Pancreas (tissue), 10 donors: ENCODE data around the gene NCF4. TPM values are rescaled to one million over a fixed set of nuclear protein-coding genes. Genes with fewer than 3 reads are reported as not detected.

Source experiments
- ATAC-seq, 4 donors: fragments of 200-7000 bp; cut with Tn5 transposase; one replicate each; pipeline versions ENCODE4 v1.8.0 to v1.9.1; 2020; ENCODE audit warnings: mild to moderate bottlenecking in 4 of 4, moderate library complexity in 4 of 4
- DNase-seq, 6 donors: peaks; one replicate each; pipeline ENCODE4 v3.0.0-alpha.2; 2020
- FAIRE-seq: peaks from 2 replicates; lab custom pipeline; 2012; peaks lifted over from hg19 to GRCh38; lab: Jason Lieb, UNC
- H3K27ac ChIP-seq, 4 donors: fragments of 200-600 bp; sonication (generic); 1 replicate in 3 of 4; 2 replicates in 1 of 4; pipeline versions ENCODE4 v1.5.0 to v1.8.0; 2020
- H3K27me3 ChIP-seq, 4 donors: fragments of 200-600 bp; one replicate each; pipeline ENCODE4 v1.8.0; 2021
- H3K36me3 ChIP-seq, 3 donors: fragments of 200-600 bp; sonication (generic) in 1 of 3; one replicate each; pipeline versions ENCODE4 v1.5.0 to v1.8.0; 2020 to 2021
- H3K4me1 ChIP-seq, 3 donors: fragments of 200-600 bp; one replicate each; pipeline ENCODE4 v1.8.0; 2021
- H3K4me3 ChIP-seq, 4 donors: fragments of 200-600 bp; sonication (generic) in 2 of 4; one replicate each; pipeline versions ENCODE4 v1.5.0 to v1.8.0; 2020 to 2021
- H3K9me3 ChIP-seq, 4 donors: fragments of 200-600 bp; one replicate each; pipeline ENCODE4 v1.8.0; 2021
- WGBS, 2 donors: extraction: QIAGEN DNeasy Blood & Tissue Kit; methylation state at CpG; one replicate each; pipeline ENCODE4 v1.1.7; 2013; 5-methylcytosine and 5-hydroxymethylcytosine counted together
- intact Hi-C, 3 donors: fragments of 100-400 bp; cut with DNase I; formaldehyde crosslinking; loops; one replicate each; pipeline versions ENCODE4 v1.11.1 to v1.14.2; 2022
- polyA plus RNA-seq, 2 donors: library from polyadenylated mRNA; stranded (reverse); fragments of 200-250 nt; gene quantifications; one replicate each; pipeline ENCODE4 v1.2.3, GENCODE V29; 2013
- total RNA-seq, 6 donors: library from RNA; stranded (reverse); fragmentation: NEBNext Ultra II Directional in 4 of 6; extraction: Animal tissue kit (Norgen Biotek cat#: 25700) in 4 of 6; gene quantifications; one replicate each; pipeline versions ENCODE4 v1.2.1 to v1.2.4, GENCODE V29; 2021 to 2023
- TF ChIP-seq, protein P1 (sequence below), 4 donors: fragments of 200-600 bp; sonication (generic) in 3 of 4; IDR thresholded peaks; one replicate each; pipeline versions ENCODE4 v1.5.0 to v1.8.0; 2021; ENCODE audit warnings: antibody characterized with exemption in 4 of 4
- donor health status: healthy with polysubstance abuse.
- donor health status: DM: no; HTN: no; CAD: no; lungs with moderate emphysema.
- donor health status: DM: no; HTN: no; CAD: no.
- donor health status: control.
- donor health status: control.
- donor health status: Bipolar disorder and iron deficiency.
- donor health status: DM: yes; HTN: yes; CAD: no.
- donor health status: DM: no; HTN: no; CAD: no.
- donor health status: DM: no; HTN: no; CAD: no.
- donor health status: DM: yes; HTN: yes; CAD: no.

NCF4 gene
- total and polyA plus RNA-seq, 8 donors, result 0.32 to 7.1 (median 3.2) TPM

DNA sequence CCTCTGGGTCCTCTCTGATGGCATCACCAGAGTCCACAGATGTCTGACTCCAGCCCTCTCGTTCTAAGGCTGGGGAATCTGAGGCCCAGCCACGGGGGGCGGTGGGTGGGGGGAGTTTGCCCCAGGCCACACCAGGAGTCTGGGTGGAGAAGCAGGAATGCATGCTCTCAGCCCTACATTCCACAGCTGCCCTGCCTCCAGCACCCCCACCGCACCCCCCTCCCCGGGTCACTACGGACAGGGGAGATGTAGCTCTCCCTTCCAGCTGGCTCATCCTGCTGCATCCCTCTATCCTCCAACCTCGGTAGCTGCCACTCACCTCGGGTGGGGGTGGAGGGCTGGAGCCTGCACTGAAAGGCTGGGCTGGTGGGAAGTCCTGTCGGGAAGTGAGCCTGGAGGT lies 41.7 kb upstream of the NCF4 start:
- DNase-seq, result no peak
- Histone ChIP-seq H3K9me3 (no peaks in the 10 kb centered on the region), H3K36me3 (no peaks in the 10 kb centered on the region), H3K4me3 (no peak overlapping the region), H3K27me3 (peaks cover 0 to 26% (median 4%) of the 10 kb centered on the region in 4 donors), H3K27ac (no peak overlapping the region), H3K4me1 (peaks cover 5 to 13% (median 7%) of the 10 kb centered on the region in 3 donors)
- intact Hi-C loops, result no loop called here
- no peak for ATAC-seq
- TF ChIP-seq, protein P1, sequence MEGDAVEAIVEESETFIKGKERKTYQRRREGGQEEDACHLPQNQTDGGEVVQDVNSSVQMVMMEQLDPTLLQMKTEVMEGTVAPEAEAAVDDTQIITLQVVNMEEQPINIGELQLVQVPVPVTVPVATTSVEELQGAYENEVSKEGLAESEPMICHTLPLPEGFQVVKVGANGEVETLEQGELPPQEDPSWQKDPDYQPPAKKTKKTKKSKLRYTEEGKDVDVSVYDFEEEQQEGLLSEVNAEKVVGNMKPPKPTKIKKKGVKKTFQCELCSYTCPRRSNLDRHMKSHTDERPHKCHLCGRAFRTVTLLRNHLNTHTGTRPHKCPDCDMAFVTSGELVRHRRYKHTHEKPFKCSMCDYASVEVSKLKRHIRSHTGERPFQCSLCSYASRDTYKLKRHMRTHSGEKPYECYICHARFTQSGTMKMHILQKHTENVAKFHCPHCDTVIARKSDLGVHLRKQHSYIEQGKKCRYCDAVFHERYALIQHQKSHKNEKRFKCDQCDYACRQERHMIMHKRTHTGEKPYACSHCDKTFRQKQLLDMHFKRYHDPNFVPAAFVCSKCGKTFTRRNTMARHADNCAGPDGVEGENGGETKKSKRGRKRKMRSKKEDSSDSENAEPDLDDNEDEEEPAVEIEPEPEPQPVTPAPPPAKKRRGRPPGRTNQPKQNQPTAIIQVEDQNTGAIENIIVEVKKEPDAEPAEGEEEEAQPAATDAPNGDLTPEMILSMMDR (IDR thresholded peaks at IDR 0.05), result no peak
- no peak for FAIRE-seq
- WGBS, 2 donors, result 12 to 23% methylated on average over 9 of the region's 9 CpGs

DNA sequence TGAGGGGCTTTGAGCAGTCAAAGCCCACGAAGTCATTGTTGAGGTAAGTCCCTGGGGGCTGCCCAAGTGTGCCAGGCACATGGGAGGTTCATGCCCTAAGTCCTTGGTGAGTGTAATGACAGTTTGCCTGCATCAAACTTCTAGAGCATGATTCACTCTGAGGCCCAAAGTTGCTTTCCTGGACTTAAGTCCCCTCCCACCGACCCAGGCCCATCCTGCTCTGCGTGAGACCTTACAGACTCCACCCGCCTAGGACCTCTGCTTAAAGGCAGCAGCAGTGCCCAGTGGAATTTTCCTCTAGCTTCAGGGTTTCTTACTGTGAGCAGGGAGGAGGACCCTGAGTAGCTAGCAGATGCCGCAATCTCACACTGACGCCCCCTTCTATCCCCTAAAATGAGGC lies 38.2 kb upstream of the NCF4 start:
- no peak for DNase-seq
- Histone ChIP-seq H3K4me1 (no peaks in the 10 kb centered on the region), H3K36me3 (no peaks in the 10 kb centered on the region), H3K27ac (no peak overlapping the region), H3K27me3 (peaks cover 0 to 18% (median 0%) of the 10 kb centered on the region in 4 donors), H3K4me3 (no peak overlapping the region), H3K9me3 (no peaks in the 10 kb centered on the region)
- TF ChIP-seq, protein P1 (IDR thresholded peaks at IDR 0.05), result no peak
- FAIRE-seq, result no peak
- intact Hi-C loops, result no loop called here
- 63 to 79% methylated on average over 6 of the region's 6 CpGs for WGBS, 2 donors
- no peak for ATAC-seq

DNA sequence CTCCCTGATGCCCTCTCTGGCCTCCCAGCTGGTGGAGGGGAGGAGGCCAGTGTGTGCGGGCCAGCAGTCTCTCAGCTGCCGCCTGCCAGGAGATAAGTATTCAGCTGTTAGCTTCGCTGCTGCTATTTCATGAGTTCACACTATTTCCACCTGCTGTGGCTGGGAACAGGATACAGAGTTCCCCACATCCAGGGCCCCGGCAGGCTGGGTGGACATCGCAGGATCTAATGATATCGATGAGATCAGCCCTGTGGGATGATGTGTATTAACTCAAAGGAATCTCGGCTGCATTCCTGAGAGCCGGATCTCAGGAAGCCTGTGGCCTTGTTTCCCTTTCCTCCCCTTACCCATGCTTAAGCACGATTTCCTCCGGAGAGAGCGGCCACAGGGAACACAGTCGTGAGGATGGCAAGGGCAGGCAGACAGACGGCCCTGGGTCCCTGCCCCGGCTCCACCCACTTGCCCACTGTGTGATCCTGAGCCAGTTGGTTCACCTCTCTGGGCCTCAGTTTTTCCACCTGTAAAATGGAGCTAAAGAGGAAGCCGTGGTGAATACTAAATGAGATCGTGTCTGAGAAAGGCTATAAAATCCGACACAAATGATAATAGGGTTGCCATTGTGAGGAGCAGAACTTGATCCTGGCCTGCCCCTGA lies 37.5 kb upstream of the NCF4 start:
- intact Hi-C loops, result no loop called here
- H3K27ac ChIP-seq, result no peak overlapping the region
- peaks cover 0 to 18% (median 0%) of the 10 kb centered on the region in 4 donors for H3K27me3 ChIP-seq
- no peaks in the 10 kb centered on the region for H3K9me3 ChIP-seq
- no peaks in the 10 kb centered on the region for H3K36me3 ChIP-seq
- no peak overlapping the region for H3K4me3 ChIP-seq
- no peak for DNase-seq
- TF ChIP-seq, protein P1 (IDR thresholded peaks at IDR 0.05), result no peak
- no peak for ATAC-seq
- no peaks in the 10 kb centered on the region for H3K4me1 ChIP-seq
- FAIRE-seq, result no peak
- WGBS, 2 donors, result 46 to 47% methylated on average over 17 of the region's 17 CpGs

DNA sequence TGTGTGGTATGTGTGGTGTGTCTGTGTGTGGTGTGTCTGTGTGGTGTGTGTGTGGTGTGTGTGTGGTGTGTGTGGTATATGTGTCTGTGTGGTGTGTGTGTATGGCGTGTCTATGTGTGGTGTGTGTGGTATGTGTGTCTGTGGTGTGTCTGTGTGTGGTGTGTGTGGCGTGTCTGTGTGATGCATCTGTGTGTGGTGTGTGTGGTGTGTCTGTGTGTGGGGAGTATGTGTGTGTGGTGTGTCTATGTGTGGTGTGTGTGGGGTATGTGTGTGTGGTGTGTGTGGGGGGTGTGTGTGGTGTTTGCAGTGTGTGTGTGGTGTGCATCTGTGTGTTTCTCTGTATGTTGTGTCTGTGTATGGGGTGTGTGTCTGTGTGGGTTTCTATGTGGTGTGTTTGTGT lies 36.2 kb upstream of the NCF4 start:
- intact Hi-C loops, result no loop called here
- TF ChIP-seq, protein P1 (IDR thresholded peaks at IDR 0.05), result no peak
- Histone ChIP-seq H3K4me3 (no peak overlapping the region), H3K9me3 (no peaks in the 10 kb centered on the region), H3K27me3 (peaks cover 0 to 6% (median 0%) of the 10 kb centered on the region in 4 donors), H3K4me1 (no peaks in the 10 kb centered on the region), H3K36me3 (no peaks in the 10 kb centered on the region), H3K27ac (no peak overlapping the region)
- 77 to 84% methylated on average over 2 of the region's 2 CpGs for WGBS, 2 donors
- FAIRE-seq (no peak), DNase-seq (no peak), ATAC-seq (no peak)

DNA sequence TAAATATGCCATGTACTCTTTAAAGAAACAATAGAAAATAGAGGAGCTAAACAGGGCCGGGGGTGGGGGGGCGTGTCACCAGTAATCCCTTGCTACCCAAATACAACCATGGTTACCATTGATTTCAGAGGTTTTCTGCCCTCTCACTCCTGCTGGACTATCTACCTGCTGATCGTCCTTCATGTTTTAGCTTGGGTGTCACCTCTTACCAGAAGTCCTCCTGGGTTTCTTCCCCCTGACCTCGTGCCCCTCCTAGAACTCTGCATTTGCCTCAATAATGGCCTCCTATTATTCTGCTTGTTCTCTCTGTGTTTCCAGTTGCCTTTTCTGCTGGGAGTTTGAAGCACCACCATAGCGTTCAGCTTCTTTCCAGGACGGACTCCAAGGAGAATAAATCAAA lies 34.5 kb upstream of the NCF4 start:
- H3K9me3 ChIP-seq, result no peaks in the 10 kb centered on the region
- ATAC-seq (no peak), DNase-seq (no peak), FAIRE-seq (no peak)
- WGBS, 2 donors, result 74 to 75% methylated on average over 6 of the region's 6 CpGs
- no peak overlapping the region for H3K4me3 ChIP-seq
- TF ChIP-seq, protein P1 (IDR thresholded peaks at IDR 0.05), result no peak
- H3K27me3 ChIP-seq, result peaks cover 0 to 4% (median 0%) of the 10 kb centered on the region in 4 donors
- no peak overlapping the region for H3K27ac ChIP-seq
- H3K4me1 ChIP-seq, result no peaks in the 10 kb centered on the region
- no peaks in the 10 kb centered on the region for H3K36me3 ChIP-seq
- intact Hi-C loops, result no loop called here
